Measurements from ENCODE around the gene TARBP2.
"Not testable (repeated sequence)": the region's sequence is repeated elsewhere in the genome, so short reads cannot be mapped to it uniquely, and the experiment has no call there.

The TARBP2 gene

GRCh38 chr12:53516758-53517455 is 15.8 kb downstream of the TARBP2 start:
- DNase-seq, result no peak

GRCh38 chr12:53518381-53518780 is 17.3 kb downstream of the TARBP2 start:
- DNase-seq, result no peak

GRCh38 chr12:53523131-53523530 is 22.0 kb downstream of the TARBP2 start:
- DNase-seq, result no peak

- DNase-seq, result no peak
These were observed 23.4 kb downstream of the TARBP2 start for GRCh38 chr12:53524476-53524875.

- no peak for DNase-seq
These were observed 29.0 kb downstream of the TARBP2 start for GRCh38 chr12:53530061-53530460.

GRCh38 chr12:53530920-53531319 is 29.8 kb downstream of the TARBP2 start:
- DNase-seq, result no peak

- no peak for DNase-seq
These were observed 30.9 kb downstream of the TARBP2 start for GRCh38 chr12:53532021-53532420.

- no peak for DNase-seq
These were observed 31.7 kb downstream of the TARBP2 start for GRCh38 chr12:53532524-53533445.

- no peak for DNase-seq
These were observed 32.4 kb downstream of the TARBP2 start for GRCh38 chr12:53533471-53533870.

GRCh38 chr12:53536962-53537361 is 35.9 kb downstream of the TARBP2 start:
- DNase-seq, result no peak

GRCh38 chr12:53538209-53538689 is 37.2 kb downstream of the TARBP2 start:
- no peak for DNase-seq

- no peak for DNase-seq
These were observed 38.4 kb downstream of the TARBP2 start for GRCh38 chr12:53539526-53539925.

- DNase-seq, result peak; percentile 64
These were observed 42.5 kb downstream of the TARBP2 start for GRCh38 chr12:53543539-53543938.

GRCh38 chr12:53548354-53548753 is 47.3 kb downstream of the TARBP2 start:
- DNase-seq, result not testable (repeated sequence)

GRCh38 chr12:53550131-53550530 is 49.0 kb downstream of the TARBP2 start:
- not testable (repeated sequence) for DNase-seq

- DNase-seq, result no peak
These were observed 49.5 kb downstream of the TARBP2 start for GRCh38 chr12:53550595-53550994.

GRCh38 chr12:53551889-53552291 is 50.8 kb downstream of the TARBP2 start:
- DNase-seq, result no peak

GRCh38 chr12:53552361-53553327 is 51.6 kb downstream of the TARBP2 start:
- DNase-seq, result no peak

Data from right forelimb (tissue), 1 donor.